Immature natural killer cell (primary cell): ENCODE measurements around the gene MKNK2. TPM values are rescaled to one million over a fixed set of nuclear protein-coding genes. Genes with fewer than 3 reads are reported as not detected.
A peak's percentile ranks its signal among the peaks of the same experiment; 100 is the strongest.
"Not testable (repeated sequence)": the region's sequence is repeated elsewhere in the genome, so short reads cannot be mapped to it uniquely, and the experiment has no call there.

Experiments
- DNase-seq, 3 donors: peaks; one replicate each; pipeline ENCODE4 v3.0.0; 2022; ENCODE audit warnings: mixed read lengths in 1 of 3
- H3K27ac Mint-ChIP-seq, 6 donors: one replicate each; pipeline ENCODE4 v1.8.0; 2020; ENCODE audit warnings: mixed read lengths in 6 of 6, mild to moderate bottlenecking in 5 of 6, inconsistent platforms in 4 of 6, moderate library complexity in 3 of 6
- H3K27me3 Mint-ChIP-seq, 3 donors: one replicate each; pipeline ENCODE4 v1.8.0; 2020 to 2021; ENCODE audit warnings: low read depth in 3 of 3, mild to moderate bottlenecking in 3 of 3, mixed read lengths in 3 of 3, moderate library complexity in 3 of 3, inconsistent platforms in 1 of 3
- H3K36me3 Mint-ChIP-seq, 3 donors: one replicate each; pipeline ENCODE4 v1.8.0; 2020; ENCODE audit warnings: mixed read lengths in 3 of 3, inconsistent platforms in 2 of 3, mild to moderate bottlenecking in 2 of 3
- H3K4me1 Mint-ChIP-seq, 2 donors: one replicate each; pipeline ENCODE4 v1.8.0; 2020; ENCODE audit warnings: inconsistent platforms in 2 of 2, mild to moderate bottlenecking in 2 of 2, mixed read lengths in 2 of 2, moderate library complexity in 1 of 2
- H3K4me3 Mint-ChIP-seq, 5 donors: one replicate each; pipeline ENCODE4 v1.8.0; 2020; ENCODE audit warnings: mild to moderate bottlenecking in 5 of 5, mixed read lengths in 5 of 5, inconsistent platforms in 3 of 5, moderate library complexity in 3 of 5
- H3K9me3 Mint-ChIP-seq, 6 donors: one replicate each; pipeline ENCODE4 v1.8.0; 2020; ENCODE audit warnings: mild to moderate bottlenecking in 6 of 6, mixed read lengths in 6 of 6, inconsistent platforms in 4 of 6, moderate library complexity in 3 of 6
- polyA plus RNA-seq, 3 donors: library from polyadenylated mRNA; unstranded; fragments of 300-500 nt; fragmentation: Illumina TruSeq; gene quantifications; one replicate each; pipeline ENCODE4 v1.2.3, GENCODE V29; 2021

Gene MKNK2
- polyA plus RNA-seq, 3 donors from 2014 or later: 22.7 to 39.2 (median 23.9) TPM

GRCh38 chr19:1989513-1990229 is 61.4 kb downstream of the MKNK2 start:
- Mint-ChIP-seq H3K36me3 (peaks cover 0 to 3% (median under 1%) of the 10 kb centered on the region in 3 donors), H3K4me1 (no peaks in the 10 kb centered on the region), H3K9me3 (no peaks in the 10 kb centered on the region), H3K4me3 (no peak overlapping the region), H3K27me3 (no peaks in the 10 kb centered on the region), H3K27ac (no peak overlapping the region)
- no peak for DNase-seq

- H3K9me3 Mint-ChIP-seq, H3K36me3 Mint-ChIP-seq, H3K27me3 Mint-ChIP-seq, H3K4me1 Mint-ChIP-seq, H3K4me3 Mint-ChIP-seq, DNase-seq: not testable (repeated sequence)
- H3K27ac Mint-ChIP-seq: peak overlapping the region in 1 of 6 donors; percentile 7
Measured at GRCh38 chr19:1988464-1988863, 62.6 kb downstream of the MKNK2 start.

Other genes starting within 250 kb of the MKNK2 start
- 1 to 10 TPM; 1.7 to 3.3 (median 3.1) TPM for gene ATP8B3, start 239.0 kb downstream of the MKNK2 start, polyA plus RNA-seq
- 10 to 100 TPM in 1 of 3 donors, 1 to 10 TPM in 1, under 1 TPM in 1; 0.63 to 13.0 (median 4.5) TPM for gene REXO1, start 202.8 kb downstream of the MKNK2 start, polyA plus RNA-seq
- gene KLF16, start 187.7 kb downstream of the MKNK2 start, polyA plus RNA-seq: under 1 TPM; 0.12 to 0.55 (median 0.49) TPM
- gene ABHD17A, start 165.7 kb downstream of the MKNK2 start, polyA plus RNA-seq: 100 to 1,000 TPM; 652 to 783 (median 741) TPM
- 10 to 100 TPM in 1 of 3 donors, 1 to 10 TPM in 2; 2.1 to 10.0 (median 4.3) TPM for gene ADAT3, start 145.8 kb downstream of the MKNK2 start, polyA plus RNA-seq
- gene SCAMP4, start 145.8 kb downstream of the MKNK2 start, polyA plus RNA-seq: 10 to 100 TPM in 2 of 3 donors, 1 to 10 TPM in 1; 7.6 to 31.9 (median 22.6) TPM
- gene CSNK1G2, start 110.1 kb downstream of the MKNK2 start, polyA plus RNA-seq: 10 to 100 TPM; 18.0 to 35.4 (median 21.8) TPM
- 1 to 10 TPM; 2.6 to 4.4 (median 3.6) TPM for gene BTBD2, start 35.5 kb downstream of the MKNK2 start, polyA plus RNA-seq
- 100 to 1,000 TPM in 1 of 3 donors, 10 to 100 TPM in 2; 39.4 to 160 (median 42.2) TPM for gene MOB3A, start 45.1 kb upstream of the MKNK2 start, polyA plus RNA-seq
- gene IZUMO4, start 45.7 kb upstream of the MKNK2 start, polyA plus RNA-seq: under 1 TPM in 1 of 3 donors, not detected in 2; 0.42 TPM
- 10 to 100 TPM; 11.7 to 44.5 (median 17.9) TPM for gene AP3D1, start 100.3 kb upstream of the MKNK2 start, polyA plus RNA-seq
- gene DOT1L, start 112.7 kb upstream of the MKNK2 start, polyA plus RNA-seq: 1 to 10 TPM in 1 of 3 donors, under 1 TPM in 2; 0.25 to 1.7 (median 0.31) TPM
- gene PLEKHJ1, start 185.1 kb upstream of the MKNK2 start, polyA plus RNA-seq: 100 to 1,000 TPM; 115 to 148 (median 117) TPM
- 10 to 100 TPM in 2 of 3 donors, 1 to 10 TPM in 1; 6.2 to 40.9 (median 11.1) TPM for gene SF3A2, start 185.6 kb upstream of the MKNK2 start, polyA plus RNA-seq
- not detected for gene AMH, start 198.1 kb upstream of the MKNK2 start, polyA plus RNA-seq
- gene JSRP1, start 205.2 kb upstream of the MKNK2 start, polyA plus RNA-seq: under 1 TPM in 1 of 3 donors, not detected in 2; 0.94 TPM
- gene PEAK3, start 230.9 kb upstream of the MKNK2 start, polyA plus RNA-seq: 10 to 100 TPM in 1 of 3 donors, 1 to 10 TPM in 1, under 1 TPM in 1; 0.96 to 10.8 (median 2.5) TPM